ENCODE measurements around the gene C17orf113.

Gene C17orf113

GRCh38 chr17:42072323-42073187 lies 22.2 kb upstream of the C17orf113 start:
- no peak for DNase-seq

- no peak for DNase-seq
Observed at GRCh38 chr17:42071810-42072209, 21.4 kb upstream of the C17orf113 start.

GRCh38 chr17:42068979-42069378 lies 18.6 kb upstream of the C17orf113 start:
- no peak for DNase-seq

- no peak for DNase-seq
Observed at GRCh38 chr17:42067371-42068091, 17.1 kb upstream of the C17orf113 start.

- no peak for DNase-seq
Observed at GRCh38 chr17:42065201-42065600, 14.8 kb upstream of the C17orf113 start.

- DNase-seq, result no peak
Observed at GRCh38 chr17:42062681-42063080, 12.3 kb upstream of the C17orf113 start.

- DNase-seq, result no peak
Observed at GRCh38 chr17:42061646-42062487, 11.5 kb upstream of the C17orf113 start.

GRCh38 chr17:42060231-42060630 lies 9.8 kb upstream of the C17orf113 start:
- no peak for DNase-seq

GRCh38 chr17:42059815-42060214 lies 9.4 kb upstream of the C17orf113 start:
- DNase-seq, result no peak

GRCh38 chr17:42058063-42058462 lies 7.7 kb upstream of the C17orf113 start:
- DNase-seq, result no peak

GRCh38 chr17:42056635-42057034 lies 6.2 kb upstream of the C17orf113 start:
- no peak for DNase-seq

- no peak for DNase-seq
Observed at GRCh38 chr17:42055496-42055895, 5.1 kb upstream of the C17orf113 start.

- DNase-seq, result no peak
Observed at GRCh38 chr17:42055027-42055426, 4.6 kb upstream of the C17orf113 start.

- DNase-seq, result no peak
Observed at GRCh38 chr17:42053731-42054500, 3.5 kb upstream of the C17orf113 start.

- no peak for DNase-seq
Observed at GRCh38 chr17:42052346-42052877, 2.0 kb upstream of the C17orf113 start.

- DNase-seq, result no peak
Observed at GRCh38 chr17:42051645-42052044, 1.2 kb upstream of the C17orf113 start.

GRCh38 chr17:42051013-42051400 lies 606 bp upstream of the C17orf113 start:
- no peak for DNase-seq

- no peak for DNase-seq
Observed at GRCh38 chr17:42049834-42050392, 488 bp downstream of the C17orf113 start.

GRCh38 chr17:42047343-42047742 lies 3.1 kb downstream of the C17orf113 start:
- no peak for DNase-seq

- DNase-seq, result no peak
Observed at GRCh38 chr17:42045719-42046118, 4.7 kb downstream of the C17orf113 start.

GRCh38 chr17:42042598-42043319 lies 7.6 kb downstream of the C17orf113 start:
- DNase-seq, result no peak
